B cell (primary cell): ENCODE results near the gene IFT27. TPM values are rescaled to one million over a fixed set of nuclear protein-coding genes. Genes with fewer than 3 reads are reported as not detected.

Experiments
- ATAC-seq: fragments of 200-7000 bp; cut with Tn5 transposase; one replicate; pipeline ENCODE4 v1.10.0; 2021; ENCODE audit warnings: low read depth, mild to moderate bottlenecking, moderate number of reproducible peaks, moderate library complexity
- CTCF ChIA-PET: fragments of 350-600 bp; sonication (Branson Sonifier 250); formaldehyde crosslinking; loops from one replicate; lab custom pipeline; 2021; ENCODE audit warnings: antibody characterized with exemption, inconsistent platforms; lab: Charles Lee
- POLR2A ChIA-PET: fragments of 350-600 bp; sonication (Branson Sonifier 250); formaldehyde crosslinking; loops from one replicate; lab custom pipeline; 2021; ENCODE audit warnings: antibody characterized with exemption; lab: Charles Lee
- DNase-seq: peaks from one replicate; pipeline ENCODE4 v3.0.0; 2013
- H2AFZ ChIP-seq: 2 replicates; pipeline ENCODE4 v1.6.1; 2012; ENCODE audit warnings: mild to moderate bottlenecking, low read depth, low read length; ENCODE audit not compliant: insufficient read depth, poor library complexity, severe bottlenecking
- H3K27ac ChIP-seq, 2 donors: 1 replicate in 1 of 2; 2 replicates in 1 of 2; pipeline ENCODE4 v1.5.1; 2012 to 2013; ENCODE audit warnings: low read length in 2 of 2, mild to moderate bottlenecking in 2 of 2, moderate library complexity in 1 of 2
- H3K27me3 ChIP-seq, 4 experiments: fragments of 200-600 bp in 1 of 4; sonication (generic) in 1 of 4; replicated peaks in 1 of 4; 1 replicate in 2 of 4; 2 replicates in 2 of 4; pipeline versions ENCODE4 v1.6.1 to v1.7.0; 2013 to 2016; ENCODE audit warnings: low read length in 3 of 4, mild to moderate bottlenecking in 2 of 4, mixed read lengths in 1 of 4, moderate library complexity in 1 of 4; ENCODE audit not compliant: insufficient read depth in 4 of 4, control insufficient read depth in 3 of 4; ENCODE audit errors: control extremely low read depth in 1 of 4
- H3K36me3 ChIP-seq, 2 experiments: replicated peaks in 1 of 2; 1 replicate in 1 of 2; 2 replicates in 1 of 2; pipeline versions ENCODE4 v1.6.1 to v1.7.1; 2013; ENCODE audit warnings: low read length in 1 of 2; ENCODE audit not compliant: insufficient read depth in 2 of 2, control insufficient read depth in 1 of 2; ENCODE audit errors: control extremely low read depth in 1 of 2, extremely low read depth in 1 of 2
- H3K4me1 ChIP-seq, 2 donors: fragments of 200-600 bp in 1 of 2; sonication (generic) in 1 of 2; 1 replicate in 1 of 2; 2 replicates in 1 of 2; pipeline versions ENCODE4 v1.5.1 to v1.6.1; 2013 to 2017; ENCODE audit warnings: low read length in 2 of 2; ENCODE audit not compliant: control insufficient read depth in 2 of 2, insufficient read depth in 2 of 2
- H3K4me2 ChIP-seq: replicated peaks from 2 replicates; pipeline ENCODE3; 2012; ENCODE audit warnings: mild to moderate bottlenecking, low read depth, low read length; ENCODE audit not compliant: poor library complexity, severe bottlenecking
- H3K4me3 ChIP-seq, 5 experiments: fragments of 200-600 bp in 1 of 5; sonication (generic) in 1 of 5; 1 replicate in 3 of 5; 2 replicates in 2 of 5; pipeline versions ENCODE4 v1.5.1 to v1.7.0; 2011 to 2016; ENCODE audit warnings: low read length in 4 of 5, mild to moderate bottlenecking in 4 of 5, low read depth in 2 of 5, control low read depth in 1 of 5, moderate library complexity in 1 of 5; ENCODE audit not compliant: insufficient read depth in 1 of 5; ENCODE audit errors: control extremely low read depth in 1 of 5, extremely low read depth in 1 of 5
- H3K79me2 ChIP-seq: fragments of 200-600 bp; sonication (generic); one replicate; pipeline ENCODE4 v1.6.0; 2016; ENCODE audit warnings: low read length; ENCODE audit not compliant: control insufficient read depth, insufficient read depth
- H3K9ac ChIP-seq: fragments of 200-600 bp; sonication (generic); 2 replicates; pipeline ENCODE4 v1.6.1; 2017; ENCODE audit warnings: mild to moderate bottlenecking, low read length, moderate library complexity
- H3K9me3 ChIP-seq, 3 donors: one replicate each; pipeline versions ENCODE4 v1.6.1 to v1.7.1; 2013; ENCODE audit warnings: low read length in 2 of 3; ENCODE audit not compliant: control insufficient read depth in 2 of 3, insufficient read depth in 1 of 3; ENCODE audit errors: control extremely low read depth in 1 of 3
- H4K20me1 ChIP-seq: 2 replicates; pipeline ENCODE4 v1.6.0; 2012; ENCODE audit warnings: mild to moderate bottlenecking, low read length; ENCODE audit not compliant: insufficient read depth, control insufficient read depth, poor library complexity, severe bottlenecking
- H3K27ac Mint-ChIP-seq: one replicate; pipeline ENCODE4 v1.8.0; 2021; ENCODE audit warnings: mixed read lengths
- H3K27me3 Mint-ChIP-seq: one replicate; pipeline ENCODE4 v1.8.0; 2021; ENCODE audit warnings: mixed read lengths
- H3K4me1 Mint-ChIP-seq: one replicate; pipeline ENCODE4 v1.8.0; 2021; ENCODE audit warnings: mixed read lengths
- H3K4me3 Mint-ChIP-seq: one replicate; pipeline ENCODE4 v1.8.0; 2021; ENCODE audit warnings: mixed read lengths
- H3K9me3 Mint-ChIP-seq: one replicate; pipeline ENCODE4 v1.8.0; 2022; ENCODE audit warnings: mixed read lengths; ENCODE audit not compliant: insufficient read depth
- CTCF ChIP-seq: fragments of 200-600 bp; IDR thresholded peaks from one replicate; pipeline ENCODE4 v1.8.0; 2022; ENCODE audit warnings: antibody characterized with exemption, mild to moderate bottlenecking
- EZH2 ChIP-seq: IDR thresholded peaks from 2 replicates; pipeline ENCODE4 v1.6.1; 2012; ENCODE audit warnings: borderline replicate concordance, low read depth, mild to moderate bottlenecking, moderate library complexity, low read length; ENCODE audit not compliant: insufficient read depth, poor library complexity, severe bottlenecking
- WGBS: methylation state at CpG from one replicate; pipeline ENCODE4 v1.1.5; 2013; ENCODE audit warnings: missing lambda C conversion rate; ENCODE audit not compliant: insufficient coverage; 5-methylcytosine and 5-hydroxymethylcytosine counted together
- intact Hi-C: fragments of 100-400 bp; cut with micrococcal nuclease; formaldehyde crosslinking; loops from one replicate; pipeline ENCODE4 v1.10.0; 2022
- polyA plus RNA-seq: library from polyadenylated mRNA; depleted of rRNA; stranded (reverse); fragments of >200 nt; gene quantifications from 2 replicates; pipeline ENCODE4 v1.2.3, GENCODE V29; 2012
- total RNA-seq, 2 donors: library from RNA; stranded (reverse); fragments of 120-200 nt in 1 of 2; gene quantifications; 1 replicate in 1 of 2; 2 replicates in 1 of 2; pipeline versions ENCODE4 v1.2.3 to v1.2.4, GENCODE V29; 2013 to 2022

Gene IFT27
- total and polyA plus RNA-seq, 2 donors (not counting 1 experiment from before 2014, with no cell fraction given): 17.1 to 42.8 TPM

- Histone ChIP-seq H3K9ac (no peak overlapping the region), H3K36me3 (peaks cover 0 to 20% of the 10 kb centered on the region in 2 experiments), H2AFZ (no peak overlapping the region), H3K4me1 (no peaks in the 10 kb centered on the region), H3K27ac (no peak overlapping the region), H3K79me2 (no peaks in the 10 kb centered on the region), H3K9me3 (peaks cover 0 to 6% (median 0%) of the 10 kb centered on the region in 3 donors), H3K4me2 (no peak overlapping the region), H3K27me3 (no peaks in the 10 kb centered on the region), H3K4me3 (no peak overlapping the region), H4K20me1 (no peaks in the 10 kb centered on the region)
- 97% methylated on average over 16 of the region's 17 CpGs for WGBS
- Mint-ChIP-seq H3K27me3 (no peaks in the 10 kb centered on the region), H3K4me1 (no peaks in the 10 kb centered on the region), H3K4me3 (no peak overlapping the region), H3K27ac (no peak overlapping the region), H3K9me3 (no peaks in the 10 kb centered on the region)
- ATAC-seq: no peak
- intact Hi-C loops: no loop called here
- no peak for TF ChIP-seq CTCF
- TF ChIP-seq EZH2: no peak
- DNase-seq: no peak
- POLR2A ChIA-PET: no interaction called here
- CTCF ChIA-PET: interaction anchor here (0.9 to 1.5 kb wide), 2 partner anchors 93 to 215 kb away, joined by 3 to 4 read pairs; no protein-coding TSS in a partner anchor
Observed at GRCh38 chr22:36762687-36763260, 13.1 kb downstream of the IFT27 start.

GRCh38 chr22:36761553-36762240, 14.2 kb downstream of the IFT27 start:
- H3K79me2 ChIP-seq: no peaks in the 10 kb centered on the region
- TF ChIP-seq CTCF: no peak
- H3K9me3 Mint-ChIP-seq: no peaks in the 10 kb centered on the region
- no peak overlapping the region for H2AFZ ChIP-seq
- no peaks in the 10 kb centered on the region for H4K20me1 ChIP-seq
- H3K36me3 ChIP-seq: peaks cover 0 to 16% of the 10 kb centered on the region in 2 experiments
- no peak overlapping the region for H3K4me3 Mint-ChIP-seq
- no peak overlapping the region for H3K4me3 ChIP-seq
- 95% methylated on average over 10 of the region's 10 CpGs for WGBS
- H3K27me3 Mint-ChIP-seq: no peaks in the 10 kb centered on the region
- ChIA-PET POLR2A (no interaction called here), CTCF (interaction anchor here (2.5 kb wide), 1 partner anchor 216 kb away, joined by 9 read pairs; no protein-coding TSS in a partner anchor)
- H3K27ac ChIP-seq: no peak overlapping the region
- H3K27me3 ChIP-seq: no peaks in the 10 kb centered on the region
- H3K9ac ChIP-seq: no peak overlapping the region
- ATAC-seq (no peak), DNase-seq (no peak)
- peaks cover 0 to 6% (median 0%) of the 10 kb centered on the region in 3 donors for H3K9me3 ChIP-seq
- no peaks in the 10 kb centered on the region for H3K4me1 Mint-ChIP-seq
- no peak overlapping the region for H3K27ac Mint-ChIP-seq
- H3K4me1 ChIP-seq: no peaks in the 10 kb centered on the region
- no peak overlapping the region for H3K4me2 ChIP-seq
- intact Hi-C loops: no loop called here
